Urinary bladder (tissue), 4 donors: ENCODE data around the gene DPY30. TPM values are rescaled to one million over a fixed set of nuclear protein-coding genes. Genes with fewer than 3 reads are reported as not detected.

Experiments
- DNase-seq: peaks from one replicate; pipeline ENCODE4 v3.0.0-alpha.2; 2015; ENCODE audit errors: extremely low spot score
- H3K27ac ChIP-seq: one replicate; pipeline ENCODE4 v1.5.1; 2013; ENCODE audit warnings: low read depth, mild to moderate bottlenecking, moderate library complexity
- H3K36me3 ChIP-seq: one replicate; pipeline ENCODE4 v1.6.1; 2013; ENCODE audit warnings: mild to moderate bottlenecking, moderate library complexity; ENCODE audit not compliant: insufficient read depth
- H3K4me1 ChIP-seq: one replicate; pipeline ENCODE4 v1.6.1; 2013; ENCODE audit warnings: mild to moderate bottlenecking, moderate library complexity; ENCODE audit not compliant: insufficient read depth
- H3K4me3 ChIP-seq: one replicate; pipeline ENCODE4 v1.5.1; 2013; ENCODE audit warnings: low read depth, low read length
- WGBS: extraction: QIAGEN DNeasy Blood & Tissue Kit; methylation state at CpG from one replicate; pipeline ENCODE4 v1.1.7; 2013; 5-methylcytosine and 5-hydroxymethylcytosine counted together
- polyA plus RNA-seq: library from polyadenylated mRNA; stranded (reverse); fragments of 200-250 nt; gene quantifications from one replicate; pipeline ENCODE4 v1.2.3, GENCODE V29; 2013
- total RNA-seq: library from RNA; depleted of rRNA; stranded (reverse); fragments of >200 nt; gene quantifications from one replicate; pipeline ENCODE4 v1.2.3, GENCODE V29; 2014
- donor health status: healthy with polysubstance abuse.
- donor health status: healthy.

Gene DPY30
- total and polyA plus RNA-seq, 2 donors: 59.8 to 77.1 TPM

DNA sequence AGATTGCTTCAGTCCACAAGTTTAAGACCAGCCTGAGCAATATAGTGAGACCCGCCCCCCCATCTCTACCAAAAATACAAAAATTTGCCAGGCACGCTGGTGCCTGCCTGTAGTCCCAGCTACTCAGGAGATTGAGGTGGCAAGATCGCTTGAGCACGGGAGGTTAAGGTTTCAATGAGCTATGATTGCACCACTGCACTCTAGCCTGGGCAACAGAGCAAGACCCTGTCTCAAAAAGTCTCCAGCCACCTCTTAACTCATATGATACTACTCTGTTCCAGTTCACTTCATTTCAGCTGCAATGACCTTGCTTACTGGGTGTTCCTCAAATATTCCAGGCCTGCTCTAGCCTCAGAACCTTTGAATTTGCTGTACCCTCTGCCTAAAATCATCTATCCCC, 40.2 kb downstream of the DPY30 start:
- WGBS: 98% methylated on average over 4 of the region's 4 CpGs
- Histone ChIP-seq H3K27ac (no peak overlapping the region), H3K36me3 (no peaks in the 10 kb centered on the region), H3K4me3 (no peak overlapping the region), H3K4me1 (peaks cover 1% of the 10 kb centered on the region)
- DNase-seq: no peak

- Histone ChIP-seq H3K4me3 (no peak overlapping the region), H3K27ac (no peak overlapping the region), H3K36me3 (no peaks in the 10 kb centered on the region), H3K4me1 (peaks cover 1% of the 10 kb centered on the region)
- no peak for DNase-seq
- 87% methylated on average over 4 of the region's 4 CpGs for WGBS
Observed at GRCh38 chr2:31998731-31999383, 40.7 kb downstream of the DPY30 start.

DNA sequence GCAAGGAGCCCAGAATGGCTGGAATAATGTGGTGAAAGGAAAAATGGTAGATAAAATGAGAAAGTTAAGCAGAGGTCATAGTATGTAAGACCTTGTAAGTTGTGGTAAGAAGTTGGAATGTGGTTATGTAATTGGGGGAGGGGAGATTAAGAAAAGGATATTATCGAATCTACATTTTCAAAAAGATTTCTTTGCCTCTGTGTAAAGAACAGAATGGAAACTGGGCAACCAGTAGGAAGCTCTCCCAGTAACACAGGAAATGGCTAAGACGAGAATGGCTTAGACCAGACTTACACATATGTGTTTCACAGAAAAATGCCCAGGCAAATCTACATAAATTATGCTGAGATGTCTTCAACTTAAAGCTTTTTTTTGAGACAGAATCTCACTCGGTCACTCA, 42.0 kb downstream of the DPY30 start:
- peaks cover 3% of the 10 kb centered on the region for H3K36me3 ChIP-seq
- DNase-seq: no peak
- peaks cover 1% of the 10 kb centered on the region for H3K4me1 ChIP-seq
- H3K4me3 ChIP-seq: no peak overlapping the region
- H3K27ac ChIP-seq: no peak overlapping the region
- WGBS: 80% methylated on average over 3 of the region's 3 CpGs

GRCh38 chr2:31996571-31997150, 42.9 kb downstream of the DPY30 start:
- no peak overlapping the region for H3K27ac ChIP-seq
- H3K4me3 ChIP-seq: no peak overlapping the region
- DNase-seq: no peak
- 91% methylated on average over 6 of the region's 6 CpGs for WGBS
- peaks cover 3% of the 10 kb centered on the region for H3K36me3 ChIP-seq
- peaks cover 1% of the 10 kb centered on the region for H3K4me1 ChIP-seq

GRCh38 chr2:31992934-31993333, 46.7 kb downstream of the DPY30 start:
- 95% methylated on average over 4 of the region's 4 CpGs for WGBS
- H3K36me3 ChIP-seq: peaks cover 3% of the 10 kb centered on the region
- H3K4me3 ChIP-seq: no peak overlapping the region
- peaks cover 1% of the 10 kb centered on the region for H3K4me1 ChIP-seq
- no peak overlapping the region for H3K27ac ChIP-seq
- no peak for DNase-seq

DNA sequence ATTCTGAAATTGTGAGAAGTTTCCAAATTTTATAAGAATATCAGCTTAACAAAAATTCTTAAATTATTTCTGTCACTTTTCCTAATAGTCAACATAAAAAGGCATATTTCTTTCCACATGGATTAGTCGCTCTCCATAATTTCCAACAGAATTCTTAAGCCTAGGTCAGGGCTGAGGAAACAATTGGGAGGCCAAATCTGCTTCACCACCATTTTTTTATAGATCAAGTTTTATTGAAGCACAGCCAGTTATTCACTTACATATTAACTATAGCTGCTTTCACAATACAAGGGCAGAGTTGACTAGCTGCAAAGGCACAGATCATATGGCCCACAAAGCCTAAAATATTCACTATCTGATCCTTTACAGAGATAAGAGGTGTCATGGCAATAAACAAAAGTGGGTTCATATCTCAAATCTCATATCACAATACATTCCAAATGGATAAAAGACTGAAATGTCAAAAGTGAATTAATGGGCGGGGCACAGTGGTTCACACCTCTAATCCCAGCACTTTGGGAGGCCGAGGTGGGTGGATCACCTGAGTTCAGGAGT, 47.5 kb downstream of the DPY30 start:
- Histone ChIP-seq H3K36me3 (peaks cover 3% of the 10 kb centered on the region), H3K27ac (no peak overlapping the region), H3K4me3 (no peak overlapping the region), H3K4me1 (no peaks in the 10 kb centered on the region)
- DNase-seq: no peak
- 90% methylated on average over 3 of the region's 3 CpGs for WGBS

DNA sequence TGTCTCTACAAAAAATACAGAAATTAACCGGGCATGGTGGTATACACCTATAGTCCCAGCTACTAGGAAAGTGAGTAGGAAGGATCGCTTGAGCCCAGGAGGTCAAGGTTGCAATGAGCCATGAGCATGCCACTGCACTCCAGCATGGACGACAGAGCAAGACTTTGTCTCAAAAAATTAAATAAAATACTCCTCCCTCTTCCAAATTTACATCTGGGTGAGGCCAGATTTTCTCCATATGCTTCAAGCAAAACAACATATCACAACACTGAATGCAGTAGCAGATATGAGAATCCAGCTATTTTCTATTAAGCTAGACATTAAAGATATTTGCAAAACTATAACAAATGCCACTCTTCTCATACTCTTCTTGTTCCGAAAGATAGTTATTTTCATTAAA, 49.7 kb downstream of the DPY30 start:
- no peak for DNase-seq
- H3K27ac ChIP-seq: no peak overlapping the region
- no peak overlapping the region for H3K4me3 ChIP-seq
- H3K36me3 ChIP-seq: peaks cover 3% of the 10 kb centered on the region
- H3K4me1 ChIP-seq: no peaks in the 10 kb centered on the region
- WGBS: 92% methylated on average over 4 of the region's 4 CpGs

DNA sequence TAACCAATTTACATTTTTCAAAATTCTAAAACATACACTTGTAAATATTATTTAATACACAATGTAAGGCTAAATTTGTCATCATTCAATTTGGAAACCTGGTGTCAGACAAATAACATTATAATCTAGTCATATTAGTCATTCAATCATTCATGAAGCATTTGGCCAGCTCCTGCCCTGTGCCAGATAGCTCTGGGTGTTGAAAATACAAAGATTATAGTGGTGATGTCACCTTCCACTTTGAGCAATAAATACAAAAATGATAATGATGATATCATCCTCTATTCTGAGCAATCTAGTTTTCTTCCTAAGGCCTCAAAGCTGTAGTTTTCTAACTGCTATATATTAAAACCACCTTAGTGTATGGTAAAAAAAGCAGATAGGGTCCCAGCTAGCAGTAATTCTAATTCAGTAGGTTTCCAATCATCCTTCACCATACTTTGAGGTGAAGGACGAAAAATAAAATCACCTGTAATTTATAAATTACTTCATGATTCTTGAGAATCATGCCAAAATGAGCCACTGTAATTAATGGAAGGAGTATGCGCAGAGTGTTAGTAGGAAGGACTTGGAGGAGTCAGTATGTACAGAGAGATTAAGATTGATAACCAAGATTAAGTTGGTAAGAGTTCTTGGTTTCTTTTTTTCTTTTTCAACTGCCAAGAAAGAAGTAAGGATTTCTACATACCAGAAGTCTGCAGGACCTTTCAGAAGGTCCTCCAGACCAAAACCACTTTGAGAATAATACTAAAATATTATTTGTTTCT, 52.0 kb downstream of the DPY30 start:
- no peak overlapping the region for H3K4me3 ChIP-seq
- H3K36me3 ChIP-seq: peaks cover 2% of the 10 kb centered on the region
- DNase-seq: no peak
- H3K4me1 ChIP-seq: no peaks in the 10 kb centered on the region
- H3K27ac ChIP-seq: no peak overlapping the region
- 94% methylated on average over 2 of the region's 2 CpGs for WGBS

- Histone ChIP-seq H3K27ac (no peak overlapping the region), H3K36me3 (peaks cover 2% of the 10 kb centered on the region), H3K4me1 (no peaks in the 10 kb centered on the region), H3K4me3 (no peak overlapping the region)
- DNase-seq: no peak
- 91% methylated on average over 3 of the region's 3 CpGs for WGBS
Observed at GRCh38 chr2:31986906-31987305, 52.7 kb downstream of the DPY30 start.

DNA sequence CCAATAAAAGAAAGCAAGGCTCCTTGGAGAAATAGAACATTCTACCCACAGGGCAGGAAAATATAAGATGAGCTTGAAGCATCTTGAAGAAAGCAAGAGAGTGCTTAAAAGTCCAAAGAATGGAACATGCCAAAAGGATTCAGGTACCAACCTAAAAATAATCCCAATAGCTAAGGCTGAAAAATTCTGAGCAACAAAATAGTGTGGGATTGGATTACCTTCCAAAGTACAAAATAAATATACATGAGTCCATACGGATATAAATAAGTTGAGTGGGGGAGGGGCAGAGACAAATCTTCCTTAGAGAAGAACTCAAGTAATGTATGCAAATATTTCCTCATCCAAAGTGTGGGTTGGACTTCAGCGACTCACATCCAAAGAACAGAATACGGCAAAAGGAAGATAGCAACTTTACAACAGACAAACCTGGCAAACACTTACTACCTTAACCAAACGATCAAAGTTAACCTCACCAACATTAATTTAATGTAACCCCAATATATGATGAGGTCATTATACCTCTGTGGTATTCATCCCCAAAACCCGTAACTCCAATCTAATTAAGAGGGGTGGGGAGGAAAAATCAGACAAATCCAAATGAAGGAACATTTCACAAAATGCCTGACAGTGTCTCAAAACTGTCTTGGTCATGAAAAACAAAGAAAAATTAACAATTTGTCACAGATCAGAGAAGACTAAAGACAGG, 55.7 kb downstream of the DPY30 start:
- H3K4me3 ChIP-seq: no peak overlapping the region
- H3K27ac ChIP-seq: no peak overlapping the region
- 92% methylated on average over 5 of the region's 5 CpGs for WGBS
- H3K4me1 ChIP-seq: no peaks in the 10 kb centered on the region
- no peak for DNase-seq
- peaks cover 2% of the 10 kb centered on the region for H3K36me3 ChIP-seq

DNA sequence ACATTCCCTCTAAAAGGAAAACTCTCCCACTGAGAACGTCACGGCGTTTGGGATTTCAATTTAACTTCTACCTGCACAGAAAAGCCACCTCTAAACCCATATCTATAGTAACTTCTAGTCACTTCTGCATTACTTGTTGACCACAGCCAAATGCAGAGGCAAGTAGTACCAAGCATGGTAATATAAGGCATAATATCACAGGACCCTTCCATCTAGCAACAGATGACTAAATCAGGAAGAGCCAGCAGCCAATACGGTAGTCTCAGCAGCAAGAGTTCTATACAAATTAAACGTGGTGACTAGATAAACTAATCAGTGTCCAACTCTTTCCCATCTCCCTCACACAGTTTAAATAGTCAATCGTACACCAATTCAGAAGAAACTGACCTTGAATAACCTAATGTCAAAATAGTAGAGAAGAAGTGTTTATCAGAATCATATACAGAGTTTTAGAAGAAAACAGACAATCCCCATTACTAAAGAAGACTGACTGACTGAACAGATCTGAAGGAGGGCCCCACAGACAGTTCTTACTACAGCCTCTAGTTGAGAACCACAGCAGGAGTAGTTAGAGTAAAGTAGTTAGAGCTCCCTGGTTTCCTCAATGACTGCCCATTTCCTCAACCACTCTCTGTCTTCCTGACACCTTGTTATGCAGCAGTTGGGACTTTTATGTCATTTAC, 58.8 kb downstream of the DPY30 start:
- WGBS: 71% methylated on average over 6 of the region's 6 CpGs
- no peak for DNase-seq
- no peak overlapping the region for H3K4me3 ChIP-seq
- H3K27ac ChIP-seq: no peak overlapping the region
- no peaks in the 10 kb centered on the region for H3K4me1 ChIP-seq
- H3K36me3 ChIP-seq: peaks cover 2% of the 10 kb centered on the region

GRCh38 chr2:31979956-31980355, 59.6 kb downstream of the DPY30 start:
- peaks cover 2% of the 10 kb centered on the region for H3K36me3 ChIP-seq
- H3K4me3 ChIP-seq: no peak overlapping the region
- 76% methylated on average over 3 of the region's 3 CpGs for WGBS
- no peak overlapping the region for H3K27ac ChIP-seq
- no peaks in the 10 kb centered on the region for H3K4me1 ChIP-seq
- DNase-seq: no peak

GRCh38 chr2:31979018-31979417, 60.6 kb downstream of the DPY30 start:
- Histone ChIP-seq H3K36me3 (peaks cover 2% of the 10 kb centered on the region), H3K4me3 (no peak overlapping the region), H3K27ac (no peak overlapping the region), H3K4me1 (no peaks in the 10 kb centered on the region)
- no peak for DNase-seq
- 81% methylated on average over 3 of the region's 3 CpGs for WGBS
